AG08395 (cell line): ENCODE measurements around the gene PCDHGB7.
"Not testable (repeated sequence)": the region's sequence is repeated elsewhere in the genome, so short reads cannot be mapped to it uniquely, and the experiment has no call there.

Experiments used
- DNase-seq: peaks from one replicate; pipeline ENCODE4 v3.0.0; 2012; ENCODE audit warnings: mixed read lengths, low spot score

Gene PCDHGB7

GRCh38 chr5:141430332-141431113 is 13.0 kb downstream of the PCDHGB7 start, which contains the start of gene PCDHGA12:
Gene PCDHGA12, plus strand, starts transcription at chr5:141430507. Its CDS starts 253 bp downstream, at chr5:141430760.
- DNase-seq: peak; percentile 84

GRCh38 chr5:141431286-141431685 is 13.8 kb downstream of the PCDHGB7 start:
- no peak for DNase-seq

GRCh38 chr5:141432308-141432707 is 14.8 kb downstream of the PCDHGB7 start:
- DNase-seq: not testable (repeated sequence)

GRCh38 chr5:141432726-141433125 is 15.2 kb downstream of the PCDHGB7 start:
- DNase-seq: not testable (repeated sequence)

- no peak for DNase-seq
Measured at GRCh38 chr5:141434006-141434405, 16.5 kb downstream of the PCDHGB7 start.

GRCh38 chr5:141437221-141437620 is 19.7 kb downstream of the PCDHGB7 start:
- no peak for DNase-seq

GRCh38 chr5:141439411-141440141 is 22.1 kb downstream of the PCDHGB7 start:
- peak; percentile 39 for DNase-seq

GRCh38 chr5:141440341-141440740 is 22.9 kb downstream of the PCDHGB7 start:
- DNase-seq: no peak

GRCh38 chr5:141441571-141442170 is 24.2 kb downstream of the PCDHGB7 start:
- no peak for DNase-seq

- no peak for DNase-seq
Measured at GRCh38 chr5:141465351-141465750, 47.9 kb downstream of the PCDHGB7 start.
